Measurements from ENCODE around the gene NGRN.
"Not testable (repeated sequence)": the region's sequence is repeated elsewhere in the genome, so short reads cannot be mapped to it uniquely, and the experiment has no call there.

Gene NGRN

GRCh38 chr15:90286678-90287077, 21.2 kb downstream of the NGRN start:
- DNase-seq: peak; percentile 37 to 67

GRCh38 chr15:90287101-90287500, 21.6 kb downstream of the NGRN start:
- DNase-seq: no peak

GRCh38 chr15:90287946-90288345, 22.5 kb downstream of the NGRN start:
- DNase-seq: no peak

GRCh38 chr15:90291679-90292356, 26.3 kb downstream of the NGRN start:
- DNase-seq: peak in 1 of 2 experiments; percentile 50

GRCh38 chr15:90293040-90293810, 27.8 kb downstream of the NGRN start:
- peak; percentile 54 to 67 for DNase-seq

DNA sequence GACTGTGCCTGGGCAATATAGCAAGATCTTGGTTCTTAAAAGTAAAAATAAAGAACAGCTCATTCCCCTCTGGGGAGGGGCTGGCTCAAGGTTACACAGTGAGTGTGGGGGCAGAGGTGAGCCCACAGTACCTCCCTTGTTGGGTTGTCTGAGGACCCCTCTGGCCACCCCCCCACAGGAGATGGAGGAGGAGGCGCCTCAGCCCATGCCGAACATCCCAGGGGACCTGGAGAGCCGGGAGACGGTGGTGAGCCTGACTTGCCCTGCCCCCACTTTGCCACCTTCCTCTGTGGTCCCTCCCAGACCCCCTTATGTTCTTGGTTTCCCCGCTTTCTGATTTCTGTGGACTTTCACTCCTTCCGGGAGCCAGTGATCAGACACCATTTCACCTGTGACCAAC, 28.7 kb downstream of the NGRN start:
- DNase-seq: no peak

DNA sequence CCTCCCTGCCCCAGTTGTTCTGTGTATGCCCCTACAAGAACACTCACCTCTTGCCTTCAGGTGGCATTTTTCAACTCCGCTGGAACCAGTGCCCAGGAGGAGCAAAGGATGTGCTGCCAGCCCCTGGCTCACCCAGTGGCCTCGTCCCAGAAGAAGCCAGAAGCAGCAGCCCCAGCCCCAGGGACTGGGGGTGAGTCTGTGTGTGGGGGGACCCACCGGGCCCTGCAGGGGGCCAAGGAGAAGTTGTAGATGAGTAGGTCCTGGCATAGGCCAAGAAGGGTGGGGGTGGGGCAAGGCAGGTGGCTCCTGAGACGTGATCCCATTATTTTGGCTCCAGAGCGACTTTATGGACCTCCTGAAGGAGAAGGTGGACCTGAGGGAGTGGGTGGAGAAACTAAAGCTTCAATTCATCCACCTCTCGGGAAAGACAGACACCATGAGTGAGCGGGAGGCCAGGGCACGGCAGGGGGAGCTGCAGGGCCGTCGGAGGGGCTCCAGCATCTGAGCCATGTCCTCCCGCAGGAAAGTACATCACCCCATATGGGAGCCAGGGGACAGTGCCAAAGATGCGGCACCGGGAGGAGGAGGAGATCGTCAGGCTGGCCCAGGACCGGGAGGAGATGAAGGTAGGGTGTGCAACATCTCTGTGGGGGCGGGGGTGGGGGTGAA, 29.3 kb downstream of the NGRN start:
- DNase-seq: no peak

DNA sequence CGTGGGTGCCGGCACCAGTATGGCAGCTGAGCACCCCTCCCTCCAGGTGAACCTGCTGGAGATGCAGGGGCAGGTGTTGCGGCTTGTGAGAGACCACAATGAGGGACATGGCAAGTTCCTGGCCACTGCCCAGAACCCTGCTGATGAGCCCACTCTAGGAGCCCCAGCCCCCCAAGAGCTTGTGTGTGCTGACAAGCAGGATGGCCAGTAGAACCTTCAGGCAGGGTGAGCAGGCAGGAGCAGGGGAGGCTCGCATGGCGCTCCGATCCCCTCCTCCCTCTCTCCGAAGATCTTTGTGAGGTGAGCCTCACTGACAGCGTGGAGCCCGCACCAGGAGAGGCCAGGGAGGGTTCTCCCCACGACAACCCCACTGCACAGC, 29.8 kb downstream of the NGRN start:
- DNase-seq: no peak

GRCh38 chr15:90296316-90296884, 30.9 kb downstream of the NGRN start:
- not testable (repeated sequence) for DNase-seq

GRCh38 chr15:90297021-90297420, 31.5 kb downstream of the NGRN start:
- DNase-seq: no peak

DNA sequence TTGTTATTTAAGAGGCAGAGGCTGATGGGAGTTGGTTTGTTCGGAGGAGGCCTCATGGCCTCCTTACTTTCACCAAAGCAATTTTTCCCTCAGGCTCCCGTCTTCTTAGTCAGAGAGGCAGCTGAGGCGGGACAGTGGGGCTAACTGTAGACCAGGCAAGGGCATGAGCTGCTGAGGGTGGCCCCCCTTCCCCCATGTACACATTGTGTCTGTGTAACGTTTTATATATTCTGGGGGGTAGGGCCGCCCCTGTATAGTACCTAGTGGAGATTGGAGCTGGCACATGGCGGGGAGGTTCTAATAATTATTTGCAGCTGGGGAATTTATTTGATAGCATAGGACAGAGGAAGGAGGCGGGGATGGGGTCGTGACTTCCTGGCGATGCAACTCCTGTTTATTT, 35.1 kb downstream of the NGRN start:
- DNase-seq: no peak

- DNase-seq: peak; percentile 31 to 49
Measured at GRCh38 chr15:90300988-90301706, 35.7 kb downstream of the NGRN start.

- DNase-seq: no peak
Measured at GRCh38 chr15:90301707-90302300, 36.3 kb downstream of the NGRN start.

GRCh38 chr15:90305355-90305754, 39.9 kb downstream of the NGRN start:
- DNase-seq: not testable (repeated sequence)

- DNase-seq: no peak
Measured at GRCh38 chr15:90305932-90306331, 40.5 kb downstream of the NGRN start.

- no peak for DNase-seq
Measured at GRCh38 chr15:90306560-90306959, 41.1 kb downstream of the NGRN start.

DNA sequence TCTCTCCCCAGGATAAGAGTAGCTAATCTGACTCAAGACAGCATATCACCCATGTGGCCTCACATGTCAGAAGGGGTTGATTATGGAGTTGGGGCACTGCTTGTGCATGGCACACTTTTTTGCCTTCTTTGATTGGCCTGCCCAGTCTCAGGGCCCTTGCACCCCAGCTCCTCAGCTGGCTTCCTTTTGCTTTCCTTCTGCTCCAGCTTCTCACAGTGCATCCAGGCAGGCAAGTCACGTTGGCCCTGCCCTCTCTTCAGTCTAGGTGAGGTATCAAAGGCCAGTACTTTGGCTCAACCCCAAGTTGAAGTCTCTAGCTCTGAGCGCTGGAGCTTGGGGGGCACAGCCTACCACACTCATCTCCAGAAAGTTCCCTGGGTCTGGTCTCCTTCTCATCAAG, 42.2 kb downstream of the NGRN start:
- no peak for DNase-seq

- no peak for DNase-seq
Measured at GRCh38 chr15:90309020-90309419, 43.5 kb downstream of the NGRN start.

DNA sequence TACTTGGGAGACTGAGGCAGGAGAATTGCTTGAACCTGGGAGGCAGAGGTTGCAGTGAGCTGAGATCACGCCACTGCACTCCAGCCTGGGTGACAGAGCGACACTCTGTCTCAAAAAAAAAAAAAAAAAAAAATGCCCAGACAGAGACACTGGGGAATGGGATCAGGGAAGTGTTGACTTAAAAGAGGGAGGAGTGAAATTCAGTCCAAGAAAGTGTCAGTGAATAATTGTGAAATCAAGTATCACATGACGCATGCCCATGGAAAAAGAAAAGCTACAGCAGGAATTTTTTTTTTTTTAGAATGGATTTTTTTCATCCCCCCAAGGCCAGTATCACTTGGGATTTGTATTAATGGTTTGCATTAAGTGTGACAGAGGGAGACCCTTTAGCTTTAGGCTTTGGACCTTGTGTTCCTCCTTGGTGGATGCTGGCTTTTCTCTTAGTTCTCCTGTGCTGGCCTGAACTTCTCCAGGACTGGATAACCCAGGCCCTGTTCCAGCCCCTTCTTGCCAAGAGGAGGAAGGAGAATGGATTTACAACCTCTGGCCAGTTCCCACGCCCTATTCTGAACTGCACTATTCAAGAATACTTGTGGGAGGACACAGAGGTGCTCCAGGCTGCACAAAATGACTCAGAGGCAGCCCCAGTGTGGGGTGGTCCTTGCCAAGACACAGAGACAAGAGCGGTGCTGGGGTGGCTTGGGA, 50.0 kb downstream of the NGRN start:
- DNase-seq: no peak

DNA sequence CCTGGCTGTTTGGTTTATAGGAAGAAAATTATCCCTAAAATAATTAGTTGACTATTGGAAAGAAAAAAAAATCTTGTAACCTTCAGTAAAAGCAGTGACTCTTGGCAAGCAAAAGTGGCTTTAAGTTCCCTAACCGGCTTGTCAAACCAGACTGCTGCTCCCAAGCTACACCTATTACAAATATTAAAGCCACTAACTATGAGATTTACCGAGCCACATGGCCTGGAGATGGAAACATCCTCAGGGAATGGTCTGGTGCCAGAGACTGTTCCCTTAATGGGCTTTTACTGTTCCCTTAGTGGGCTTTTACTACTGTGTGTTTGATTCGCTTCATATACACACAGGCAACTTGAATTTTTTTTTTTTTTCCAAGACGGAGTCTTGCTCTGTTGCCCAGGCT, 50.7 kb downstream of the NGRN start:
- no peak for DNase-seq

GRCh38 chr15:90318591-90318990, 53.1 kb downstream of the NGRN start:
- no peak for DNase-seq

Data from SW 1271 (cell line).